Lower lobe of right lung (tissue), 2 donors: ENCODE data around the gene TMTC3. TPM values are rescaled to one million over a fixed set of nuclear protein-coding genes. Genes with fewer than 3 reads are reported as not detected.

ENCODE experiments used
- ATAC-seq, 2 donors: fragments of 200-7000 bp; cut with Tn5 transposase; one replicate each; pipeline ENCODE4 v1.9.1; 2020 to 2022; ENCODE audit warnings: mild to moderate bottlenecking in 2 of 2, moderate library complexity in 2 of 2
- DNase-seq: peaks from one replicate; pipeline ENCODE4 v3.0.0-alpha.2; 2020
- H3K27ac ChIP-seq: fragments of 200-600 bp; one replicate; pipeline ENCODE4 v1.8.0; 2022
- H3K27me3 ChIP-seq: fragments of 200-600 bp; one replicate; pipeline ENCODE4 v1.8.0; 2022; ENCODE audit warnings: low read depth
- H3K36me3 ChIP-seq: fragments of 200-600 bp; one replicate; pipeline ENCODE4 v1.8.0; 2022; ENCODE audit warnings: mild to moderate bottlenecking
- H3K4me1 ChIP-seq: fragments of 200-600 bp; one replicate; pipeline ENCODE4 v1.8.0; 2022
- H3K4me3 ChIP-seq: fragments of 200-600 bp; one replicate; pipeline ENCODE4 v1.8.0; 2022; ENCODE audit warnings: mild to moderate bottlenecking
- H3K9me3 ChIP-seq: fragments of 200-600 bp; one replicate; pipeline ENCODE4 v1.8.0; 2022
- CTCF ChIP-seq: fragments of 200-600 bp; IDR thresholded peaks from one replicate; pipeline ENCODE4 v1.8.0; 2022; ENCODE audit warnings: antibody characterized with exemption, mild to moderate bottlenecking
- intact Hi-C: fragments of 100-400 bp; cut with DNase I; formaldehyde crosslinking; loops from one replicate; pipeline ENCODE4 v1.11.0; 2022
- total RNA-seq: library from RNA; stranded (reverse); fragmentation: NEBNext Ultra II Directional; extraction: Animal tissue kit (Norgen Biotek cat#: 25700); gene quantifications from one replicate; pipeline ENCODE4 v1.2.1, GENCODE V29; 2021
- donor health status: DM: no; HTN: yes; CAD: no; lungs with severe emphysema.

TMTC3 gene
- total RNA-seq, 1 donor from 2014 or later: 17.4 TPM

DNA sequence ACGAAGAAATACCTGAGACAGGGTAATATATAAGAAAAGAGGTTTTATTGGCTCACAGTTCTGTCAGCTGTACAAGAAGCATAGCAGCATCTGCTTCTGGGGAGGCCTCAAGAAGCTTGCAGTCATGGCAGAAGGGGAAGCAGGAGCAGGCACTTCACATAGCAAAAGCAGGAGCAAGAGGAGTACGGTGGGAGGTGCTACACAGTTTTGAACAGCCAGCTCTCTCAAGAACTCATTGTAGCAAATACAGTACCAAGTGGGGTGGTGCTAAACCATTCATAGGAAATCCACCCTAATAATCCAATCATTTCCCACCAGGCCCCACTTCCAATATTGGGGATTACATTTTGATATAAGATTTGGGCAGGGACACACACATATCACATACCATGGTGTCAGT is 8.0 kb downstream of the TMTC3 start:
- no peaks in the 10 kb centered on the region for H3K4me1 ChIP-seq
- ATAC-seq: no peak
- intact Hi-C loops: no loop called here

DNA sequence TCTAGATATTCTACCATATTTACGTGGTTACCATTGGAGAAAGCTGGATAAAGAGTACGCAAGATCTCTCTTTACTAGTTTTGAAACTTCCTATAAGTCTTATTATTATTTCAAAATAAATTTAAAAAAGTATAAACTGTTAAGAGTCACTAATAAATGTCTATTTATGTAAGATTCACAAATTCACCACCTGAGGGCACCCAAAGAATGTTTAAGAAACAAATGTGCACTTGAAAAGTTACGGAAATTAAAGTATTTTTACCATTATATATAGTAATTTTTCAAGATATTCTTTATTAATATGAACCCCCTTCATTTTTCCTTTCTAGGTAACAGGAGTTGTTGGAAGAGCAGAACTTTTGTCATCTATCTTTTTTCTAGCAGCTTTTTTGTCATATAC is 11.9 kb downstream of the TMTC3 start:
- ATAC-seq (no peak), DNase-seq (no peak)
- Histone ChIP-seq H3K27ac (no peak overlapping the region), H3K27me3 (no peaks in the 10 kb centered on the region), H3K36me3 (peaks cover 3% of the 10 kb centered on the region), H3K4me1 (no peaks in the 10 kb centered on the region), H3K9me3 (no peaks in the 10 kb centered on the region), H3K4me3 (no peak overlapping the region)
- intact Hi-C loops: no loop called here
- TF ChIP-seq CTCF: peak; percentile 19

More for the DNA sequence above, 8.0 kb downstream of the TMTC3 start:
- H3K36me3 ChIP-seq: peaks cover 6% of the 10 kb centered on the region
- no peaks in the 10 kb centered on the region for H3K27me3 ChIP-seq
- no peak for DNase-seq
- TF ChIP-seq CTCF: no peak
- H3K9me3 ChIP-seq: no peaks in the 10 kb centered on the region
- no peak overlapping the region for H3K4me3 ChIP-seq
- H3K27ac ChIP-seq: no peak overlapping the region

DNA sequence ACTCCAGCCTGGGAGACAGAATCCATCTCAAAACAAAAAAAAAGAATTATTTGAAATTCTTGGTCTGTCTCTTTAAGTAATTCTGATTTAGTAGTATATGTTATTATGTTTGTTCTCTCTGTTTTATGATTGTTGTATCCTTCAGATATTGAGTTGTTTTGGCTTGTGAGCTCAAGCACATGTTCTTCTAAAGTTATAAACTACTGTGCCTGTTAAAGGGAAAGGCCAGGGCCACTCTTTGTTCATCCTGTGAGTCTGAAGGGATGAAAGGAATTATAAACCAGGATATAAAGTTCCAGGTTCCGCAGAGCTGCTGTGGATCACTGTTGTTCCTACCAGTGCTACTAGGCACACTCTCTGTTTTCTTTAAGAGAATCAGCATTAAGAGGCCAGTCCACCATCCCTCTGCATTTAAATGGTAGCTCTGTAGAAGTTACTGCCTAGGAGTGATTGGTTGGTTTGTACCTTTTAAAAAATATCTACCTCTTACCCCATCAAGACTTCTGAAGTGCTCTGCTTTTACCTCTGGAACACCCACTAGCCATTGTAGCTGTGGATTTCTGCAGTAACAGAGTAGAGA is 14.1 kb downstream of the TMTC3 start:
- ATAC-seq: no peak
- intact Hi-C loops: no loop called here

DNA sequence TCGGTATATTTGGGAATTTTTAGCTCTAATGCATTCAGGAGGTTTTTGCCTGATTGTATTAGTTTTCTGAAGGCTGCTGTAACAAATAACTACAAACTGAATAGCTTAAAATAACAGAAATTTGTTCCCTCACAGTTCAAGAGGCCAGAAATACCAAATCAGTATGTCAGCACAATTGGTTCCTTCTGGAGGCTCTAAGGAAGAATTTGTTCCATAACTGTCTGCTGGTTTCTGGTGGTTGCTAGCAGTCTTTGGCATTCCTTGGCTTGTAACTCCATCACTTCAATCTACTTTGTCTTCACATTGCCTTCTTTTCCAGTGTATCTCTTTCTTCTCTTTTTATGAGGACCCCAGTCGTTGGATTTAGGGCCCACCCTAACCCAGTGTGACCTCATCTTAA is 21.3 kb downstream of the TMTC3 start:
- Histone ChIP-seq H3K4me1 (no peaks in the 10 kb centered on the region), H3K9me3 (no peaks in the 10 kb centered on the region), H3K27ac (no peak overlapping the region), H3K36me3 (peaks cover 47% of the 10 kb centered on the region), H3K4me3 (no peak overlapping the region), H3K27me3 (no peaks in the 10 kb centered on the region)
- ATAC-seq (no peak), DNase-seq (no peak)
- TF ChIP-seq CTCF: no peak
- intact Hi-C loops: no loop called here

More for the DNA sequence above, 14.1 kb downstream of the TMTC3 start:
- Histone ChIP-seq H3K4me3 (no peak overlapping the region), H3K4me1 (no peaks in the 10 kb centered on the region), H3K9me3 (no peaks in the 10 kb centered on the region), H3K27ac (no peak overlapping the region), H3K27me3 (no peaks in the 10 kb centered on the region), H3K36me3 (peaks cover 12% of the 10 kb centered on the region)
- TF ChIP-seq CTCF: no peak
- DNase-seq: no peak

DNA sequence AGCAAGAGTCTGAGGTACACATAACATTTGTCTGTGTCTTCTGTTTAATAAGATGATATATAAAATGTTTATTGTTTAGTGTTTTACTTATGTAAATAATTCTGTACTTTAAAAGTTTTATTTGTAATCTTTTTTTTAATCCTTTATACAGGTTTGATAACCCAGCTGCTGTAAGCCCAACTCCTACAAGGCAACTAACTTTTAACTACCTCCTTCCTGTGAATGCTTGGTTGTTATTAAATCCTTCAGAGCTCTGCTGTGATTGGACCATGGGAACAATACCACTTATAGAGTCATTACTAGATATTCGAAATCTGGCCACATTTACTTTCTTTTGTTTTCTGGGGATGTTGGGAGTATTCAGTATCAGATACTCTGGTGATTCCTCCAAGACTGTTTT is 24.1 kb downstream of the TMTC3 start:
- intact Hi-C loops: no loop called here
- Histone ChIP-seq H3K9me3 (no peaks in the 10 kb centered on the region), H3K27me3 (no peaks in the 10 kb centered on the region), H3K36me3 (peaks cover 45% of the 10 kb centered on the region), H3K27ac (no peak overlapping the region), H3K4me1 (no peaks in the 10 kb centered on the region), H3K4me3 (no peak overlapping the region)
- TF ChIP-seq CTCF: no peak
- DNase-seq: no peak
- ATAC-seq: no peak
